Ureter (tissue), 1 donor: ENCODE measurements around the gene PPP6R3. TPM values are rescaled to one million over a fixed set of nuclear protein-coding genes. Genes with fewer than 3 reads are reported as not detected.

Experiments used
- DNase-seq: peaks from one replicate; pipeline ENCODE4 v3.0.0-alpha.2; 2020; ENCODE audit warnings: low spot score
- total RNA-seq: library from RNA; stranded (reverse); gene quantifications from one replicate; pipeline ENCODE4 v1.2.4, GENCODE V29; 2023
- donor health status: DM: yes; HTN: yes; CAD: no.

Gene PPP6R3, protein sequence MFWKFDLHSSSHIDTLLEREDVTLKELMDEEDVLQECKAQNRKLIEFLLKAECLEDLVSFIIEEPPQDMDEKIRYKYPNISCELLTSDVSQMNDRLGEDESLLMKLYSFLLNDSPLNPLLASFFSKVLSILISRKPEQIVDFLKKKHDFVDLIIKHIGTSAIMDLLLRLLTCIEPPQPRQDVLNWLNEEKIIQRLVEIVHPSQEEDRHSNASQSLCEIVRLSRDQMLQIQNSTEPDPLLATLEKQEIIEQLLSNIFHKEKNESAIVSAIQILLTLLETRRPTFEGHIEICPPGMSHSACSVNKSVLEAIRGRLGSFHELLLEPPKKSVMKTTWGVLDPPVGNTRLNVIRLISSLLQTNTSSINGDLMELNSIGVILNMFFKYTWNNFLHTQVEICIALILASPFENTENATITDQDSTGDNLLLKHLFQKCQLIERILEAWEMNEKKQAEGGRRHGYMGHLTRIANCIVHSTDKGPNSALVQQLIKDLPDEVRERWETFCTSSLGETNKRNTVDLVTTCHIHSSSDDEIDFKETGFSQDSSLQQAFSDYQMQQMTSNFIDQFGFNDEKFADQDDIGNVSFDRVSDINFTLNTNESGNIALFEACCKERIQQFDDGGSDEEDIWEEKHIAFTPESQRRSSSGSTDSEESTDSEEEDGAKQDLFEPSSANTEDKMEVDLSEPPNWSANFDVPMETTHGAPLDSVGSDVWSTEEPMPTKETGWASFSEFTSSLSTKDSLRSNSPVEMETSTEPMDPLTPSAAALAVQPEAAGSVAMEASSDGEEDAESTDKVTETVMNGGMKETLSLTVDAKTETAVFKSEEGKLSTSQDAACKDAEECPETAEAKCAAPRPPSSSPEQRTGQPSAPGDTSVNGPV
- 183 TPM for total RNA-seq

DNA sequence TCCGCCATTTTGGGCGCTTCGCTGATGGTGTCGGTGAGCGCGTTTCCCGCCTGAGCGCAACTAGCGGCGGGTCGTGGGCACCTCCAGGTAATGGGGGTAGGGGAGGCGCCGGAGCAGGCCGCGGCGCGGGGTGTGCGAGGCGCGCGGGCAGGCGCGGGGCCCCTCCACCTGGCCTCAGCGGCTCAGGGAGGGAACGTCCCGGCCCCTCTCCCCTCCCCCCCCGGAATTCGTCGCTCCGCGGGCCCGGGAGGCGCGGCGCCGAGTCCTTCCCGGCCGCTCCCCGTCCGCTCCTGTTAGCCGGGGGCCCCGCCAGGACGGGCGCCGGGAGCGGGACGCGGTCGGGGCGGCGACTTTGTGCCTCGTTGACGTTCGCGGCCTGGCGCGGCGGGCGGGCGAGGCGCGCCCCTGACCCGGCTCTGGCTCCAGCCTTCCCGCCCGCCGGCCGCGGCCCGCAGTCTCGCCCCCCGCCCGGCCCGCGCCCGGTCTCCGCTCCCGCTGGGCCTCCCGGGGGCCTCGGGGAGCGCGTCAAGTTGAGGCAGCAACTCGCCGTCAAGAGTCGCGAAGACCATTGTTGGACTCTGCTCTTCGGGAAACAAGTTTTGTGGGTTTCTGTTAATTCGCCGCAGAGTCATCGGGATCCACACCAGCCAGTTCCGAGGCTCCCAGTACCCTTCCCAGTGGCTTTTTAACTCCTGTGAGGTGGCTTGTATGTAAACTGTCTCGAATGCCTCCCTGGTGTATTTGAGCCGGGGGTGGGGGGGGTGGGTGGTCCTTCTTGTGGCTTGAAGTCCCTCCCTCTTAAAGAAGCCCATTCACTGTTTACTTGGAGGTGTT lies at the start of gene PPP6R3:
PPP6R3 (plus strand) TSS at position 12 of the 834 bp plus-strand sequence. CDS start 76,913 bp downstream, outside the sequence.
- DNase-seq = no peak

DNA sequence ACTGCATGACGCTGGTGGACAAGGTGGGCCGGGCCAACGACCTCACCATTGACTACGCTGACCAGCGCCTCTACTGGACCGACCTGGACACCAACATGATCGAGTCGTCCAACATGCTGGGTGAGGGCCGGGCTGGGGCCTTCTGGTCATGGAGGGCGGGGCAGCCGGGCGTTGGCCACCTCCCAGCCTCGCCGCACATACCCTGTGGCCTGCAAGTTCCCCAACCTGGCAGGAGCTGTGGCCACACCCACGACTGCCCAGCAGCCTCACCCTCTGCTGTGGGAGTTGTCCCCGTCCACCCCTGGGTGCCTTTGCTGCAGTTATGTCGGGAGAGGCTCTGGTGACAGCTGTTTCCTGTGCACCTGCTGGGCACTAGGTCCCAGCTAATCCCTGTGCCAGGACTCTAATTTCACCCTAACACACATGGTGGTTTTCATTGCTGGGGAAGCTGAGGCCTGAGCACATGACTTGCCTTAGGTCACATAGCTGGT lies 49.0 kb upstream of the PPP6R3 start:
- DNase-seq = no peak

DNA sequence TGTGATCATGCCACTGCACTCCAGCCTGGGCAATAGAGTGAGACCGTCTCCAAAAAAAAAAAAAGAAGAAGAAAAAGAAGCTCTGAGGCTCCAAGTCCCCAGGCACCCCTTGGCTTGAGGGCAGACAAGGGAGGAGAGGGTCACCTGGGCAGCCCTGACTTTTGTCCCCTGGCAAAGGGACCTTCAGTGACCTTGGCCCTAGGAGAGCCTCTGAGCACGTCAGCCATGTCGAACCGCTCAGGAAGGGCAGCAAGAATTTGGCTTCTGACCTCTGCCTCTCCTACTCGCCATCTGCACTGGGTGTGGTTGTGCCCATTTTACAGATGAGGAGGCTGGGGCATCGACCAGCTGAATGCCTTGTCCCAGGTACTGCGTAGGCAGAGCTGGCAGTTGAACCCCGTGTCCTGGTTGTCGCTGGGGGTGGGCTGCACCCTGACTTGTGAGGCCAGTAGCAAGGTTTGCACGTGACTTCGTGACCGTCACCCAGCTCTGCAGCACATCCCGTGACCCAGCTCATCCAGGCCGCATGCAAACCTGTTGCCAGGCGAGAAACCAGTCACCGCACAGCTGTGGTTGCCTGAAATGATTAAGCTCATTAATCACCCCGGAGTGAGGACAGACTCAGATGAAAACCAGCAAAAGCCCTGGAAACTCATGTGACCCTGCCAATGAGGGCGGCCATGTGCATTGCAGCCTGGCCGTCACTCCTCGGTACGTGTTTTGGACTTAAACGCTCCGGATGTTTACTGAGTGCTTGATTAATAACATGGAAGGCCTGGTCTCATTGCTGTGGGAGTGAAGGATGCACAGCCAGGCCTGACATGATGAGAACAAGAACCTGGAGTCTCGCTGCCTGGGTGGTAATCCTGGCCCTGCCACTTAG lies 47.7 kb upstream of the PPP6R3 start:
- DNase-seq = no peak

DNA sequence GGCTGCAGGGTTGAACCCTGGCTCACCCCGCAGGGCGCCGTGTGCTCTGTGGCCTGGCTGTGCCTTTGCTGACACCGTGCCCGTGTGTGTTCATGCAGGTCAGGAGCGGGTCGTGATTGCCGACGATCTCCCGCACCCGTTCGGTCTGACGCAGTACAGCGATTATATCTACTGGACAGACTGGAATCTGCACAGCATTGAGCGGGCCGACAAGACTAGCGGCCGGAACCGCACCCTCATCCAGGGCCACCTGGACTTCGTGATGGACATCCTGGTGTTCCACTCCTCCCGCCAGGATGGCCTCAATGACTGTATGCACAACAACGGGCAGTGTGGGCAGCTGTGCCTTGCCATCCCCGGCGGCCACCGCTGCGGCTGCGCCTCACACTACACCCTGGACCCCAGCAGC lies 47.0 kb upstream of the PPP6R3 start:
- no peak for DNase-seq

DNA sequence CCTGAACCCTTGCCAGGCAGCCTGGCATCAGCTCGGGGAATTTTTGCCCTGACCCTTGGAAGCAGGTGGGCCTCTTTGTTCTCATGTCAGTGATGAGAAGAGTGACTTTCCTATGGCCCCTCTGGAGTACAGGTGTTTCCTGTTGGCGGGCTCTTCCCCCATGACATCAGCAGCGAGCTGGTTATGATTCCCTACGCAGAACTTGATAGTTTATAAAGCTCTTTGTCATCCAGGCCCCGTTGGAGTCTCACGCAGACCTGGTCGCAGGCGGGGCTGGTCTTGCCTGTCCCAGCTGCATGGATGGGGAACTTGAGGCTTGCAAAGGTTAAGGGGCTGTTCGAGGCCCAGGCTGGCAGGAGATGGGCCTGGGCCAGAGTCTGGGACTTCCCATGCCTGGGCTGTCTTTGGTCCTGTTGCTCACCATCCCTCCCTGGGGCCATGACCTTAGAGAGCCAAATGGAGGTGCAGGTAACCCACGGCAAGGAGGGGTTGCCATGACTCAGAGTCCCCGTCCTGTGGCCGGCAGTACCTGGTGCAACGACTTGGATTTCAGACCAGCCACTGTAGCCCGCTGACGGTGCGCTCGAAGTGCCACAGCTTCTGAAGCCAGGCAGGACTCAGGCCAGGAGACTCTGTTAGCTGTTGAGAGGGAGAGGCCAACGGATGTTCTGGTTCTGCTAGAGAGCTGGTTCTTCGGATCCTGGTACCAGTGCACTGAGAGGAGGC lies 45.9 kb upstream of the PPP6R3 start:
- DNase-seq = no peak

DNA sequence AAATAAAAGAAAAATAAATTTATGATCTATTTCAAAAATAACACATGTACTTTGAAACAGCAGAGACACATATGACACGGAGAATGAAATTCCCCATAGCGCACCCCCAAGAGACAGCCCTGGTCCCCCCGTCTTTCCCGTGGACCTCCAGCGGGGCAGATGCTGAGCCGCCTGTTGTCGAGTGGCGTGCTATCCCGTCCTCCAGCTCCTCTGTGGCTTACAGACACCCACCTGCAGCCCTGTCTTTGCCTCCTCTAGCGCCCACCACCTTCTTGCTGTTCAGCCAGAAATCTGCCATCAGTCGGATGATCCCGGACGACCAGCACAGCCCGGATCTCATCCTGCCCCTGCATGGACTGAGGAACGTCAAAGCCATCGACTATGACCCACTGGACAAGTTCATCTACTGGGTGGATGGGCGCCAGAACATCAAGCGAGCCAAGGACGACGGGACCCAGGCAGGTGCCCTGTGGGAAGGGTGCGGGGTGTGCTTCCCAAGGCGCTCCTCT lies 44.4 kb upstream of the PPP6R3 start:
- DNase-seq = no peak

DNA sequence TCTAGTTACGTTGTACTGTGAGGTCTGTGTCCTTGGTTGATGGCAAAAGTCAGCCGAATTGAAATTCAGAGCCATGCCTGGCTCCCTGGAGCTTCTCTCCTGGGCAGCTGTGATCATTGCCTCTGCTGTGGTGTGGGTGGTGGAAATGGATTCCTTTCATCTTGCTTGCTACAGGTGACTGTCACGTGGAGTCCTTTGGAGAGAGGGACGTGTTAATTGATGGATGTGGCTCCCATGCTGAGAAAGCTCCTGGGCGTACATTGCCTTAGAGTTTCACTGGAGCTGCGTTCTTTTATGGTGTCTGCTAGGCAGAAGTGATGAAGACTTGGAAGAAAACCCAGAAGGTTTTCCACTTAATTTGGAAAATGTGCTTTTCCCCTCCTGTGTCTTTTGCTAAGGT lies 41.9 kb upstream of the PPP6R3 start:
- DNase-seq = no peak

DNA sequence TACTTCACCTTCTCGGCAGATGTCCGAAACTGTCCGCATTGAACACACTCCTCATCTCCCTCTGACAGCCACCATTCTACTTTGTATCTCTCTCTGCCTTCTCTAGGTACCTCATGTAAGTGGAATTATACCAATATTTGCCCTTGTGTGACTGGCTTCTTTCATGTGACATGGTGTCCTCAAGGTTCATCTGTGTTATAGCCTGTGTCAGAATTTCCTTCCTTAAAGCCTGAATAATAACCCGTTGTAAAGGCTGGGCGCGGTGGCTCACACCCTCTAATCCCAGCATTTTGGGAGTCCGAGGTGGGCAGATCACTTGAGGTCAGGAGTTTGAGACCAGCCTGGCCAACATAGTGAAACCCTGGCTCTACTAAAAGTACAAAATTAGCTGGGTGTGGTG lies 40.4 kb upstream of the PPP6R3 start:
- DNase-seq = no peak

DNA sequence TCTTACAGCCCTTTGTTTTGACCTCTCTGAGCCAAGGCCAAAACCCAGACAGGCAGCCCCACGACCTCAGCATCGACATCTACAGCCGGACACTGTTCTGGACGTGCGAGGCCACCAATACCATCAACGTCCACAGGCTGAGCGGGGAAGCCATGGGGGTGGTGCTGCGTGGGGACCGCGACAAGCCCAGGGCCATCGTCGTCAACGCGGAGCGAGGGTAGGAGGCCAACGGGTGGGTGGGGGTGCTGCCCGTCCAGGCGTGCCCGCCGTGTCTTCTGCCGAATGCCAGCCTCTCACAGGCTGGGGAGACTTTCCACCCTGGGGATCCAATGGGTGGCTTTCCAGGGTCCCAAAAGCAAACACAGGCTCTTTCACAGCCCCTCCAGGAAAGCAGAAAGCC lies 37.1 kb upstream of the PPP6R3 start:
- DNase-seq = no peak

DNA sequence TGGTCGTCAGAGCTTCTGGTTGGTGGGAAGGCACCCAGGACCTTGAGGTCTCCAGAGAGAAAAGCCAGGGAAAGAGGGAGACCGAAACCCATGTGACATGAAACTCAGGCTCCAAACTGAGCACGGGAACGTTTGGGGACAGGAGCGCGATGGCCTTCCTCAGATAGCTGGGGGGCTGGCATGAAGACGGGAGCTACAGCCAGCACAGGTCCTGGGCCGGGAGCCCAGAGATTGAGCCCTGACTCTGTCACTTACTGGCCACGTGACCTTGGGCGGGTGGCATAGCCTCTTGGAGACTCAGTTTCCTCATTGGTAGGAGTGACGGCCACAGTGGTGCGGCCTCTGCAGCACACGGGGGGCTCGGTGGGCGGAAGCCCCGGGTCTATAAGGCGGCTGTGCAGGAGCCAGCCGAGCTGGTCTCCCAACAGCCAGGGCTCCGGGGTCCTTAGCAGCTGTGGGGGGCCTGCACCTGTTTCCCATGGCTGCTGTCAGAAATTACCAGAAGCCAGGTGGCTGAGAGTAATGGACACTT lies 36.4 kb upstream of the PPP6R3 start:
- DNase-seq = no peak

DNA sequence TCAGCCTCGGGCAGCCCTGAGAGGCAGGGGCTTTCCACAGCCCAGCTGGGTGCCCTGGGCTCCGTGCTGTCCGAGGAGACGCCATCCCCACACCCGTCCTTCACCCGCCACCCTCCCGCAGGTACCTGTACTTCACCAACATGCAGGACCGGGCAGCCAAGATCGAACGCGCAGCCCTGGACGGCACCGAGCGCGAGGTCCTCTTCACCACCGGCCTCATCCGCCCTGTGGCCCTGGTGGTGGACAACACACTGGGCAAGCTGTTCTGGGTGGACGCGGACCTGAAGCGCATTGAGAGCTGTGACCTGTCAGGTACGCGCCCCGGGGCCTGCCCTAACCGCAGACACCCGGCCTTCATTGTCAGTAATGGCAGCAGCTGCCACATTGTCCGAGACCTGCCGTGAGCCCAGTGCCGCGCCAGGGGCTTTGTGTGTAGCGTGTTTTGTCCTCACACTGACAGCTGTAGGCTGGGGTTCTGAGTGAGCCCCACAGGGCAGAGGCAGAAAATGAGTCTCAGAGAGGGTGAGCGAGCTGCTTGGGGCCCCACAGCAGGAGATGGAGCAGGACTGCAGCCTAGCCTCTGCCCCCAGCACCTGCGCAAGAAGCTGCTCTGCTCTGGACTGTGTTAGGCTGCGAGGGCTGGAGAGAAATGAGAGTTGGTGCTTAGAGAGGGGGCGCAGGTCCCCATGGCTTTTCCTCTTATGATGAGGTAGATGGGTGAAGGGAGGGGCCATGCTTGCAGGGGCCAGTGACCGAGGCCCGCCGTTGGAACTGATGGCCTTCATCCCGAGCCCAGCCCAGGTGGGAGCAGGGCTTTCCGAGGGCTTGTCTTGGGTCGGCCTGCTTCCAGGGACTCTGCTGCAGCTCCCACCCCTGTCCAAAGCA lies 35.3 kb upstream of the PPP6R3 start:
- no peak for DNase-seq

DNA sequence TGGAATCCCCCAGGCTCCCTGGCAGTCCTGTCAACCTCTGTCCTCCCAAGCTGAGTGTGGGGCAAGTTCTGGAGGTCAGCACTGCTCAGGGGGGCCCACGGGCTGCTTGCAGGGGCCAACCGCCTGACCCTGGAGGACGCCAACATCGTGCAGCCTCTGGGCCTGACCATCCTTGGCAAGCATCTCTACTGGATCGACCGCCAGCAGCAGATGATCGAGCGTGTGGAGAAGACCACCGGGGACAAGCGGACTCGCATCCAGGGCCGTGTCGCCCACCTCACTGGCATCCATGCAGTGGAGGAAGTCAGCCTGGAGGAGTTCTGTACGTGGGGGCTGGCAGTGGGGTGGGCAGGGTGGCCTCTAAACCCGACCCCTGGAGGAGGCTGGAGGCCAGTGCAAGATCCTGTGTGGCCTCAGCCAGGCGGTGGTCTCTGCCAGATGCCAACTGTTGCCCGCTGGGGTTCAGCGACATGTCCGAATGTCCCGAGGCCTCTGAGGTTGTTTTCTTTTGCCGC lies 34.6 kb upstream of the PPP6R3 start:
- DNase-seq = no peak

DNA sequence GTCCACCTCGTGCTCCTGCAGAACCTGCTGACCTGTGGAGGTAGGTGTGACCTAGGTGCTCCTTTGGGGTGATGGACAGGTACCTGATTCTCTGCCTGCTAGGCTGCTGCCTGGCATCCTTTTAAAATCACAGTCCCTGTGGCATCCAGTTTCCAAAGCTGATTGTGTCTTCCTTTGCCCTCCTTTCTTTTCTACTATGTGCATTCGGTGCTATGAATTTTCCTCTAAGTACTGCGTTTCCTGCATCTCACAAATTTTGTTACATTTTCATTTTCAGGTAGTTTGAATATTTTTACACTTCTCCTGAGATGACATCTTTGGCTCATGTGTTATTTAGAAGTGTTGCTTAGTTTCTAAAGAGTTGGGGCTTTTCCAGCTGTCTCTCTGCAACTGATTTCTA lies 30.9 kb upstream of the PPP6R3 start:
- DNase-seq = no peak

DNA sequence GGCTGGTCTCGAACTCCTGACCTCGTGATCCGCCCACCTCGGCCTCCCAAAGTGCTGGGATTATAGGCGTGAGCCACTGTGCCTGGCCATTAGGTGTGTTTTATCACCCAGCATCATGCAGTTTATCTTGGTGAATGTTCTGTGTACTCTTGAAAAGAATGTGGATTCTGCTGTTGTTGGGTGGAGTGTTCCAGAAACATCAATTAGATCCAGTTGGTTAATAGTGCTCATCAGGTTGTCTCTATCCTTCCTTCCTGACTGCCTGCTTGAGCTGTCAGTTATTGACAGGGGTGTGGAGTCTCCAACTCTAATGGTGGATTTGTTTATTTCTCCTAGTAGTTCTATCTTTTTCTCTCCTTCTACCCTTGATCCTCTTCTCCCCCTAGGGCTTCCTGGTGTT lies 30.2 kb upstream of the PPP6R3 start:
- no peak for DNase-seq

DNA sequence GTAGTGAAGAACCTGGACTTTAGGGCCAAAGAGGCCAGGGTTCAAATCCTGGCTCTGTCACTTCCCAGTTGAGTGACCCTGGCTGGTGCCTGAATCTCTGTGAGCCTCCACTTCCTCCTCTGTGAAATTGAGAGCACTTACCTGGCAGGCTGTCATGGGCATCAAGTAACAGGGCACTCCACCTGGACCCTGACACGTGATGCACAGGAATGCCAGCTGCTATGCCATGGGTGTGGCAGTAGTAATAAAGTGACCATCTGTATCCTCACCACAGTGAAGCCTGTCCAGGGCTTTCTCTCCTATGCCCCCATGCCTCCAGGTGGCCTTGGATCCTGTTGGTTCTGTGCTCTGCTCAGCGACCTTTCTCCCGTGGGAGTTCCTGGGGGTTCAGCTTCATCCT lies 29.8 kb upstream of the PPP6R3 start:
- no peak for DNase-seq

DNA sequence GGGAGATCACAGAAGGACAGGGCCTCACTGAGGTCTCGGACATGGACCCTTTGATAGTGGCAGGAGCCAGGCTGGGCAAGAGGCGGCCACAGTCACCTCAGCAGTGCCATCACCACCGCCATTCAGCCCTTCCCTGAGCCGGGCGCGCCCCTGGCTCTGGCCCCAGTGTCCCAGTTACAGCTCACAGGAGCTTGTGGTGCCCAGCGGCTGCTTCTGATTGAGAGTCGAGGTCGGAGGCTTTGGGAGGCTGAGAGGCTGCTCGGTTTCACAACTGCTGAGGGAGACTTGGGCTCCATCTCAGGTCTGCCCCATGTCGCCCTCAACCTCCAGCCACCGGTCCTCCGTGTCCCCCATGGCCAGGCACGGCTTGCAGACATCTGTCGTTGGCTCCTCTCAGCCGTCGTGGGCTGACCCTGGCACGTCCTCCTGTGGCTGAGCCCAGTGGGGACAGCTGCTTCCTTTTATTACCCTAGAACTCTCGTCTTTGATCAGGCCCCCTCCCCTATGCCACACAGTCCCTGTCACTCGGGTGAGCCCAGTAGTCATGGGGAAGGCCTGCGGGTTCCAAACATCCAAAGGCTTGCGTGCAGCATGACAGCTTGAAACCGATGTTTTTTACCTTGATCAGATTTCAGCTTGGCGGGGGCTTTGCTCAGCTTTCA lies 28.4 kb upstream of the PPP6R3 start:
- no peak for DNase-seq

DNA sequence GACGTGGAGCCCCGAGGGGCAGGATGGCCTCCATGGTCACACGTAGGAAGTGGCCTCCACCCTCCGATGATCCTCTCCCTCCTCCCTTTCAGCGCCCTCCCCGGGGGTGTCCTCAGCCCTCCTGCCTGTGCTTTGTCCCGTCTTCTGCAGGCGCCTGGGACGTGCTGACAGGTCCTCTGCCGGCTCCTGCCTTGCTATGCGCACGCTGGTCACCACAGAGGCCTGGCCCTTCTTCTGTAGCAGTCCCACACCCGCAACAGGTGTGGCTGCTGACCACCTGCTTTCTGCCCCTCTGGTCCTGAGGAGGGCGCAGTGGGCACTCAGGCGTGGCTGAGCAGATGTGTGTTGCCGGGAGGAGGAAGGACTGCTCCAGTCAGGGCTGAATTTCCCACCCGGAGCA lies 27.7 kb upstream of the PPP6R3 start:
- DNase-seq = no peak

DNA sequence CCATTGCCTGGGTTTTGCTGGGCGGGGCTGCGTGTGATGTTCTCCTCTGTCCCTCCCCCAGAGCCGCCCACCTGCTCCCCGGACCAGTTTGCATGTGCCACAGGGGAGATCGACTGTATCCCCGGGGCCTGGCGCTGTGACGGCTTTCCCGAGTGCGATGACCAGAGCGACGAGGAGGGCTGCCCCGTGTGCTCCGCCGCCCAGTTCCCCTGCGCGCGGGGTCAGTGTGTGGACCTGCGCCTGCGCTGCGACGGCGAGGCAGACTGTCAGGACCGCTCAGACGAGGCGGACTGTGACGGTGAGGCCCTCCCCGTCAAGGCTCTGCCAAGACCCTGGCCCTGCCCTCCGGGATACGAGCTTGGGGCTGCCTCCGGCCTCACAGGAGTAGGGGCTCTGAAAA lies 27.0 kb upstream of the PPP6R3 start:
- DNase-seq = no peak
